M059J (cell line): ENCODE measurements around the gene ADAP1. TPM values are rescaled to one million over a fixed set of nuclear protein-coding genes. Genes with fewer than 3 reads are reported as not detected.

Experiments used
- DNase-seq: peaks from one replicate; pipeline ENCODE4 v3.0.0-alpha.2; 2012; ENCODE audit warnings: low read depth
- total RNA-seq: library from RNA; depleted of rRNA; stranded (reverse); fragments of >200 nt; shearing (Covaris generic); gene quantifications from 2 replicates; pipeline ENCODE4 v1.2.3, GENCODE V29; 2014; rRNA removed

The ADAP1 gene
- total RNA-seq, 1 experiment from 2014 or later, result 0.84 TPM

DNA sequence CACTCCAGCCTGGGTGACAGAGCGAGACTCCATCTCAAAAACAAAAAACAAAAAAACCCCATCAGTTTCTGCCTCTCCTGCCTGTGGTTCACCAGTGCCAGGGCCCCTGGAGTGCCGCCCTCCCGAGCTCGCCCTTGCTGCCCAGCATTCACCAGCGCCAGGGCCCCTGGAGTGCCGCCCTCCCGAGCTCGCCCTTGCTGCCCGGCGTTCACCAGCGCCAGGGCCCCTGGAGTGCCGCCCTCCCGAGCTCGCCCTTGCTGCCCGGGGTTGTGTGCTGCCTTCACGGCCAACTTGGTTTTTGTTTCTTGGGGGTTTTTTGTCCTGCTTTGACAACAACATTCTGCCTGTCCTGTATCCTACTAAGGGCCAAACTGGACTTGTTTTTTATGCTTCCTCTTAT, 91.4 kb downstream of the ADAP1 start:
- DNase-seq, result no peak

DNA sequence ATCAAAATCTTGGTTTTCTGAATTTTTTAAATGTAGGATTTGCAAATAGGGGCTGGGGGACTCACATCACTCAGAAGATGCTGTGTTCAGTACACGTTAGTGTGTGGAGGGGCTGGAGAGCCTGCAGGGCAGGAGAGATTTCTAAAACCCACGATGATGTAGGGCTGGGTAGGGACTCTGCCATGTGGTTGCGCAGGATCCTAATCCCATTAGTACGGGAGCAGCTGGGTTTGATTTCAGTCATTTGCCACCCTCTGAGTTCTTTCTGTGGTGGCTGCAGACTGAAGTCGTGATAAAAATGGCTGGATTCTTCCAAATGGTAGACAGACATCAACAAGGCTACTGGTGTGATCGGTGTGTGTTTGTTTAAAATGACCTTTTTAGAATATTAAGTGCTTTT, 92.3 kb downstream of the ADAP1 start:
- DNase-seq, result no peak

GRCh38 chr7:861222-861621, 93.3 kb downstream of the ADAP1 start:
- DNase-seq, result no peak

- DNase-seq, result no peak
Measured at GRCh38 chr7:860149-860548, 94.3 kb downstream of the ADAP1 start.

- DNase-seq, result no peak
Measured at GRCh38 chr7:859359-860030, 95.0 kb downstream of the ADAP1 start.

- DNase-seq, result no peak
Measured at GRCh38 chr7:857661-858060, 96.8 kb downstream of the ADAP1 start.

DNA sequence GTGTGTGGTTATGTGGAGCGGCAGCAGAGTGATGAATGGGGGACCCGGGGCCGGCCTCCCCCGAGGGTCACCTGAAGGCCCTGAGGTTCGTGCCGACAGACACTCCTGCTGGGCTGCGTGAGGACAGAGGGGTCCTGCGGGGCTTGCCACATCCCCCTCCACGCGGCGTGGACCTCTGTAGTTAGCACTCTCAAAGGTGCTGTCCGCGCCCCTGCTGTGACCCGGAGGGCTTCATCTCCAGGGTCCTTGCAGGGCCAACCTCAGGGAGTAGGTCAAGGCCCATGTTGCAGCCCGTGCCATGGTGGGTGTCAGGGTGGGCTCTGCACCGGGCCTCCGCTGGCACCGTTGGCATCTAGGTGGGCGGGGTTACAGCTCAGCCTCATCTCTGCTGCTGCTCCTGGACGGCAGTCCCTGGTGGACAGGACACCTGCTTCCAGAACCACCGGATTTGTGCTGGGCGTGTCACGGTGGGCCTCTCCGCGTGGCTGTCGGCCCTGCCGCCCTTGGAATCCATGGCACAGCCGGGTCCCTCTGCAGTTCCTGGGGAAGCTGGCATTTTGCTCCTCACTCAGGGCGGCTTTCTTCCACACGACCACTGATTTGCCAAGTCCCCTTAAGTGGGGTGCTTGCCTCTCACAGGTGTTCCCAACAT, 97.9 kb downstream of the ADAP1 start:
- no peak for DNase-seq

- DNase-seq, result no peak
Measured at GRCh38 chr7:855686-856369, 98.7 kb downstream of the ADAP1 start.

DNA sequence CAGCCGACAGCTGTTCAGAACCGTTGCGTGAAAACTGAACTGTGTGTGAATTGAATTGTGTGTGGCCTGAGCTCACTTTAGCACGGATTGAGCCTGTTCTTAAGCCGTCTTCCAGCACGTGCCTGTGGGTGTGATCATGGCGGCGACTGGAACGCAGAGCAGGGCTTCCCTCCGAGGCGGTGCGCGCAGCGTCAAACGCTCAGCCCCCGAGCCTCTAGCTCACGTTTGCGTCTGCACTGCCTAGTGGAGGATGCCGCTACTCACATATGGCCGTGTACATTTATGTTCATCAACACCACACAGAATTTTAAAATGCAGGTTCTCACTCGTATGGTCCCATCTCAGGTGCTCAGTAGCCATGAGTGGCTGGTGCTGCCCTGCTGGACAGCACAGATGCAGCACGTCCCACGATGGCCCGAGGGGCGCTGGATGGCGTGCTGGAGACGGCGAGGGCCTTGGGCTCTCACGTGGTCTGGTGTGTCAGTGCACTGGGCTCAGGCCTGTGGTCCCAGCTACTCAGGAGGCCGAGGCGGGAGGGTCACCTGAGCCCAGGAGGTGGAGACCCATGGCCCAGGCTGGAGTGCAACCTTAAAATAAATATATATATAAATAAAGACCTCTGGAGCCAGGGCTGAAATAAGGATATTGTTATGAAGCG, 100.2 kb downstream of the ADAP1 start:
- no peak for DNase-seq

GRCh38 chr7:853366-854117, 100.9 kb downstream of the ADAP1 start:
- no peak for DNase-seq

DNA sequence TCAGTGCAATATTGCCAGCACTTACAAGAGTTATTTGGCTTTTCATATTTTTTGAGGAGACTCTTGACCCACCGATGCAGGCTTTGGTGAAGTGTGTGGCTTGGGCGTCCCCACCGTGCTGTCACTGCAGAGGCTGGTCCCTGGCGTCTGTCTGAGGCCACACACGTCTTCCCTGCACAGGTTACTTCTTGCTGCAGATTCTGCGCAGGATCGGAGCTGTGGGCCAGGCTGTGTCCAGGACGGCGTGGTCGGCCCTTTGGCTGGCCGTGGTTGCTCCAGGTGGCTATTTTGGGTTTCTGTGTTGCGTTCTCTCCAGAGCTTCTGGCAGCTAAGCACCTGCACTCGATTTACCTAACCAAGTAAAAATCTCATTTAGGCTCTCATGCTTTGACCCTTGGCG, 103.3 kb downstream of the ADAP1 start:
- DNase-seq, result no peak

DNA sequence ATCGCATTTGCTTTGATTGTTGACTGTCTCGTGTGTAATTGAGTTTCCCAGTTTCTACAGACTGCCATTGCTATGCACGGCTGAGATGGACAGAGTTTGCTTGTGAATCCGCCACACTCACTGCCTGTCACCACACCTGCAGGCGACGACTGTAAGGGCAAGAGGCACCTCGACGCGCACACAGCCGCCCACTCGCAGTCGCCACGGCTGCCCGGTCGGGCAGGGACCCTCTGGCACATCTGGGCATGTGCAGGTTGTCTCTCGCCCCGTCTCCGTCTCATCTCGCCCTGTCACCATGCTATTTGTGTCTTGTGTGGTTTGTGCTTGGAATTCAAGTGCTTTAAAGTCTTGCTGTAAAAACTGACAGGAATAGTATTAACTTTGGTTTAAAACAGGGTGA, 104.7 kb downstream of the ADAP1 start:
- DNase-seq, result no peak

GRCh38 chr7:849145-849544, 105.3 kb downstream of the ADAP1 start:
- DNase-seq, result no peak

Other genes starting within 250 kb of the ADAP1 start
- gene DNAAF5, start 228.0 kb downstream of the ADAP1 start, total RNA-seq, result 23.3 and 35.4 TPM in 2 replicates
- 30.3 and 33.9 TPM in 2 replicates for gene PRKAR1B, start 227.4 kb downstream of the ADAP1 start, total RNA-seq
- gene SUN1, start 122.2 kb downstream of the ADAP1 start, total RNA-seq, result 66.8 and 169 TPM in 2 replicates
- gene GET4, start 78.1 kb downstream of the ADAP1 start, total RNA-seq, result 16.5 and 26.9 TPM in 2 replicates
- gene COX19, start 20.9 kb upstream of the ADAP1 start, total RNA-seq, result 7.7 and 10.2 TPM in 2 replicates
- gene CYP2W1, start 28.5 kb upstream of the ADAP1 start, total RNA-seq, result not detected in 2 replicates
- 1.8 and 4.9 TPM in 2 replicates for gene GPR146, start 89.9 kb upstream of the ADAP1 start, total RNA-seq
- gene GPER1, start 133.4 kb upstream of the ADAP1 start, total RNA-seq, result 0.22 and 0.25 TPM in 2 replicates
- 39.0 and 50.7 TPM in 2 replicates for gene ZFAND2A, start 205.5 kb upstream of the ADAP1 start, total RNA-seq